GM19467 (cell line): Measurements from ENCODE around the gene NUDT16L1.
"Not testable (repeated sequence)": the region's sequence is repeated elsewhere in the genome, so short reads cannot be mapped to it uniquely, and the experiment has no call there.

Experiments
- ATAC-seq: cut with Tn5 transposase; IDR thresholded peaks from one replicate; pipeline ENCODE4 v1.9.1; 2021; ENCODE audit warnings: mild to moderate bottlenecking, moderate library complexity; ENCODE audit not compliant: unreplicated experiment

The NUDT16L1 gene

DNA sequence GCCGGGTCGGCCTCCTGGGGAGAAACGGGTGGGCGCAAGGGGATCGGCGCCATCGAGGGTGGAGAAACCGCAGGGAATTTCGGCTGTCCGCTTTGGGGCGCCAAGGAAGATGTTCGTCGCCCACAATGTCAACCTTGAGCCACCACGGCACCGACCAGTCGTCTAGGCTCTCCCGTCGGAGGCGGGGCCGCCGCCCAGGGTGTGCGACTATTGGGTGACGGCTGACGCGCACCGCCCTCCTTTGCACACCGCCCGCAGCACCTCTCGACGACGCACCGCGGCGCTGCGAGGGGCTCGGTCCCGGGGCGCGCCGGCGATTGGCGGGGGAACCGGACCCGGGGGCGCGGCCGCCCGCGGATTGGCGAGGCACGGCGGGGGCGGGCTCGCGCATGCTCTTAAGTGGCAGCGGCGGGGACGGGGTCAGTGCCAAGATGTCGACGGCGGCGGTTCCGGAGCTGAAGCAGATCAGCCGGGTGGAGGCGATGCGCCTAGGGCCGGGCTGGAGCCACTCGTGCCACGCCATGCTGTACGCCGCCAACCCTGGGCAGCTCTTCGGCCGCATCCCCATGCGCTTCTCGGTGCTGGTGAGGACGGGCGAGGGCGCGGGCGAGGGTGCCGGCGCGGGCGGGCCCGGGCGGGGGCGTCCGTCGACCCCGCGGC is at the start of gene NUDT16L1:
NUDT16L1 (plus strand) TSS at position 267 of the 660 bp plus-strand sequence; CDS start at position 432, 165 bp downstream.
- peak; percentile 91 for ATAC-seq

DNA sequence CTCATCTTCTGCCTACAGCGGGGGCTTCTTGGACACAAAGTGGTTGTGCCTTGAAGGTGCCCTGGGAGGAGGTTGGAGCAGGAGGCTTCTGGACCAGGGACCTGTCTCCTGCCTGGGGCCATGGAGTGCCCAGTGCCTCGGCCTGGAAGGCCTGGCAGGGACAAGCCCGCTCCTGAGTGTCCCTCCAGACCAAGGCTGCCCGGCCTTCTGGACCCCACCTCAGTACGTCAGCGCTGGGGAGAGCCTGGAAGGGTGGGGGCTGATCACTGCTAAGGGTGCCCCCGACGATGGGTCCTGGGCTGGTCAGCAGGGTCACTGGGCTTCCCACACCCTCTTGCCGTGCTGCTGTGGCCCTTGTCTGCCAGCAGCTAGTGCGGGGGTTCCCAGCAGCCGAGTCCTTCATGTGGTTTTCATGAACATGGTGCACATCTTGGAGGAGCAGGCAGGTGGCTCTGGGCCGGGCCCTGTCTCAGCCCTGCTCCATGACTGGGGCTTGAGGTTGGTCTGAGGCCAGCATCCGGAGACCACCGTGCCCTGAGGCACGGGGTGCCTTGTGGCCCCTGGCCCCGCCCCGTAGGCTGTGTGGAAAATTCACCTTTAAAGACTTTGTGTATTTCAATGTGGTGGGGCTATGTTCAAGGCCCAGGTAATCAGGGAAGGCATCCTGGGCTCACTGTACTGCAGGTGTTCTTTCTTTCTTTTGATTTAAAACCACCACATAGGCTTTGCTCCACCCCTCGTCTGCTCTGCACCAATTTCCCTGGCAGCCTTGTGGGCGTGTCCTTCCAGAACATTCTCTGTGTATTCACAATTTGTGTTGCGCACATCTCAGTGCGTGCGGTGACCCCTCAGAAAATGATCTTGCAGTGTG is 46.4 kb upstream of the NUDT16L1 start:
- ATAC-seq: no peak

DNA sequence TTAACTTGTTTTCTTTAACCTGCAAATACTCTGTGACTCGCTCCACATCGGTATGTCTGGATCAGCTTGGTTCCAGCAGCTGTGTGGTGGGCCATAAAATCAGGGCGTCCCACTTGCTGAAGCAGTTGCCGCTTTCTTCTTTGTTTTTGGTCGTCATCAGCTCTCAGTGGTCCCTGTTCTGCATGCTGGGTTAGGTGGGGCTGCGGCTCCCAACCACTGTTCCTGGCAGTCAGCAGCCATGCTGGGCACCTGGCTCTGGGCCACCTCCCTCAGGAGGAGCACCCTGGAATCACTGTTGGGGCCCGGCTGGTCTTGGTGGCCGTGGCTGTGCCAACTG is 45.8 kb upstream of the NUDT16L1 start:
- no peak for ATAC-seq

DNA sequence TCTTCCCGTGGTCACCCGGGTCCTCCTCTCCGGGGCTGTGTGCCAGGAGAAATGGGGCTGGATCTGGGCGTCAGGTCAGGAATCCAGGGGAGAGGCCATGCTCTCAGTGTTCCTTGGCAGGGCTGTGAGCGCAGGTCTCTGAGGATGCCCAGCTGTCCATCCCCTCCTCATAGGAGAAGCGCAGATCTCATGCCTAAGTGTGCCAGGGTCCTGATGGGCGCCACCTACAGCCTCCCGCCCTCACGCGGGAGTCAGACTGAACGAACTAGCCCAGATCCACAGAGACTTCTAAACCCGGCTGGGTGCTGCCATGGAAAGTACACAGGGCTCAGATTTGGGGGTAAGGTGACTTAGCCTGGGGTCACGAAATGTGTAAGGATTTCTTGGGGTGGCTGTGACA is 44.4 kb upstream of the NUDT16L1 start:
- ATAC-seq: no peak

DNA sequence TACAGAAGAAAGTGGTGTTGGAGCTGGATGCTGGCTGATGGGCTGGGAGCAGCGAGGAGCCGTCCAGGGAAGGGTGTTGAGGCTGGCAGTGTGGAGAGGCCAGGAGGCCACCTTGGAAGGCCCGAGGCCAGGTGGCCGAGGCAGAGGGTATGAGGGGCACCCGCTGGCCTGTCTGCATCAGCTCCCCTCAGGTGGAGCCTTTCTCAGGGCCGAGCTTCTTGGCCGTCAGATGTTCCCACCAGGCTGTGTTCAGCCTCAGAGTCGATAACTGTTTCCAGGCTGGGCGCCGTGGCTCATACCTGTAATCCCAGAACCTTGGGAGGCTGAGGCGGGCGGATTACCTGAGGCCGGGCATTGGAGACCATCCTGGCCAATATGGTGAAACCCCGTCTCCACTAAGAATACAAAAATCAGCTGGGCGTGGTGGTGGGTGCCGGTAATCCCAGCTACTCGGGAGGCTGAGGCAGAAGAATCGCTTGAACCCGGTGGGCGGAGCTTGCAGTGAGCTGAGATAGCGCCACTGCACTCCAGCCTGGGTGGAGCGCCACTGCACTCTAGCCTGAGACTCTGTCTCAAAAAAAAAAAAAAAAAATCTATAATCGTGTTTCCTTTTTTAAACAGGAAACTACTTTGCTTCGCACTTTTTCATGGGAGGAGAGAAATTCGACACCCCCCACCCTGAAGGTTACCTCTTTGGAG is 43.5 kb upstream of the NUDT16L1 start:
- ATAC-seq: no peak

DNA sequence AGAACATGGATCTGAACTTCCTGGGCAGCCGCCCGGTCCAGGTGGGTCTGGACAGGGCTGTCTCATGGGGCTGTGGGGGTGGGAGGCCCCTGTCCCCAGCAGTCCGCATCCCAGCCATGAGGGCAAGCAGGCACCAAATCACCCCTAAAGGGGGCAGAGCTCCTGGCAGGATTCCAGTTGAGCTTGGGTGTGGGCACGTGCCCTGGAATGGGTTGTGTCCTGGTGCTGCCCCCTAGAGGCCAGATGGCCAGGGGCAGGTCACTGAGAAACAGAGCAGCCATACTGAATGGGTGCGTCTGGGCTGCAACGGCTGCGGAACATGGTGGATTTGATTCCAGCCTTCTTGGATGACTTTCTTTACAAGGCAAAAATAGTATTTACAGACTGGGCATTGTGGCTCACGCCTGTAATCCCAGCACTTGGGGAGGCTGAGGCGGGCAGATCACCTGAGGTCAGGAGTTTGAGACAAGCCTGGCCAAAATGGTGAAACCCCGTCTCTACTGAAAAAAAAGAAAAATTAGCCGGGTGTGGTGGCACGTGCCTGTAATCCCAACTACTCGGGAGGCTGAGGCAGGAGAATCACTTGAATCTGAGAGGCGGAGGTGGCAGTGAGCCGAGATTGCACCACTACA is 42.8 kb upstream of the NUDT16L1 start:
- ATAC-seq: not testable (repeated sequence)

DNA sequence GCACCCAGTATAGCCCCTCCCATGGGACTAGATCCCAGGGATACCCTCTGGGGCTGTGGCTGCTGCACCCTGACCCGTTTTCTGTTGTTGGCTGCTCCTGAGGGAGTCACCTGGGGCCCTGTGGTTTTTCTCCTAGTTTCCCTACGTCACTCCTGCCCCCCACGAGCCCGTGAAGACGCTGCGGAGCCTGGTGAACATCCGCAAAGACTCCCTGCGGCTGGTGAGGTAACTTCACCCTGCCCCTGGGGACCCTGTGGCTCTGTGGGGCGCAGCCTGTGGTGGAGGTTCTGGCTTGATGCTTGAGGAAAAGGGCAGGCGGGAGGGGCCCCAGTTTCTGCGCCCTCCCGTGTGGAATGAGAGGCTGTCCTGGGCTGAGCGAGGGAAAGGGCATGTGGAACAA is 41.5 kb upstream of the NUDT16L1 start:
- ATAC-seq: no peak

DNA sequence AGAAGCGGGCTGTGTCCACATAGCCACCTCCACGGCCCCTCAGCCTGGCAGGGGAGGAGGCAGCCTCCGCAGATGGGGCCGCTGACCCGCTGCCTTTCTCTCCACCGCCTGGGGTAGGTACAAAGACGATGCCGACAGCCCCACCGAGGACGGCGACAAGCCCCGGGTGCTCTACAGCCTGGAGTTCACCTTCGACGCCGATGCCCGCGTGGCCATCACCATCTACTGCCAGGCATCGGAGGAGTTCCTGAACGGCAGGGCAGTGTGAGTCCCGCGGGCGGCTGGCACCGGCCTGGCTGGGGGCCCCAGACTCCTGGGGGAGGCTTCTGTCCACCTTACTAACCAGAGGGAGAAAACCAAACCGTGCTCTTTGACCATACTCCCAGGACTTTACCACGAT is 40.8 kb upstream of the NUDT16L1 start:
- no peak for ATAC-seq

DNA sequence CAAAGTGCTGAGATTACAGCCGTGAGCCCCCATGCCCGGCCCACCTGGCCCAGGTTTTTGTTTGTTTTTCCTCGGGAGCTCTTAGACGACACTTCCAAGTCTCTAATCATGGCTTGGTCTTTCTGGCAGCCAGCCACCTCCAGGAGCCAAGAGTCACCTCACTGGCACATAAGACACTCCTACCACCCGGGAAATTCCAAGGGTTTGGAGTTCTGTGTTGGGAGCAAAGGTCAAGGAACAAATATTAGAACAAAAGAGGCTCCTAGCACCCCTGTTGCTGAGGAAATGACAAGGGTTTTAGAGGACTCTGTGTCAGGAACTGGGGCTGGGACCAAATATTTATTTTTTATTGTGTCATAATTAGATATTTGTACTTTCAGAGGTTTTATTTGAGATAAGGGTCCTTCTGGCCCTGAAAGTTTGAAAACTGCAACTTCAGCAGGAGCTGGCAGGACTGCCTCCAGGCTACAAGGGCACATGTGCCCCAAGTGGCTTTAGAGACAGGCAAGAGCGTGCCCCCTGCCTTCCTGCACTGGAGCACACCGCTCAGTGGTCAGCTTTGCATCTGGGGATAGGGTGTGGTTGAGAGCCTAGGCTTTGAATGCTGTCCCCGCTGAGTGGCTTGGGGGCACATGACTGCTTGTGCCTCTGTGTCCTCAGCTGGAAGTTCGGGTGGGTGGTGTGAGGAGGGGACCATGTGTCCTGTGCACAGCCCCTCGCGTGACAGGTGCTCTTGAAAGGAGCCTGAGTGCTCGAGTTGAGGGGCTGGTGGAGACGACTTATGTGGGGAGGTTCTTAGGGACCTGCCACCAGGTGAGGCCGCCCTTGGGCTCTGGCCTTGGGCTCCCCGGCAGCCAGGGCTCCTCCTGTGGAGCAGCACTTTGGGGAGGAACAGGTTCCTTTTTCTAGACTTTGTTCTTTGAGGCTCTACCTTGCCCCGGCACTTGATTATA is 39.1 kb upstream of the NUDT16L1 start:
- ATAC-seq: no peak

DNA sequence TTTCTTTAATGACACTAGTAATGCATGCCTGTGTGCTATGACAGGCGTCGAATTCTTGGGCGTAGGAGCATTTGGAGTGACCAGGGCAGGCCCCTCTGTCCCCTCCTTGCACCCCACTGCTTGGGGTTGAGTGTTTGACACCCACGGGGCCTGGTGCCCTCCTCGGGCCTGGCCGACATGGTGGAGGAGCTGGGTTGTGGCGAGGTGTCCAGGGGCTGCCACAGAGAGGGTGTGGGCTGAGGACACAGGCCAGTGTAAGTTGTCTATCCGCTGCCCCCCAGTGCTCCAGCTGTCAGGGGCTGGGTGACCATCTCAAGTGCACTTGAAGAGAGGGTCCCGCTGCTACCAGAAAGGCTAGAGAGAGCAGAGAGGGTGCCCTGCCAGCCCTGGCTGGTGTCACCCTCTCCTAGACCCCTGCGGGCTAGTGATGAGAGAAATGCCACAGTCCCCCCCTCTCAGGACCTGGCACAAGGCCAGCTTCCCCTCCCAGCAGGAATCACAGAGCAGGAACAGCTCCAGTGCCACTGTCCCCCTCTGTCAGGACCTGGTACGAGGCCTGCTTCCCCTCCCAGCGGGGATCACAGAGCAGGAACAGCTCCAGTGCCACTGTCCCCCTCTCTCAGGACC is 38.3 kb upstream of the NUDT16L1 start:
- ATAC-seq: no peak

DNA sequence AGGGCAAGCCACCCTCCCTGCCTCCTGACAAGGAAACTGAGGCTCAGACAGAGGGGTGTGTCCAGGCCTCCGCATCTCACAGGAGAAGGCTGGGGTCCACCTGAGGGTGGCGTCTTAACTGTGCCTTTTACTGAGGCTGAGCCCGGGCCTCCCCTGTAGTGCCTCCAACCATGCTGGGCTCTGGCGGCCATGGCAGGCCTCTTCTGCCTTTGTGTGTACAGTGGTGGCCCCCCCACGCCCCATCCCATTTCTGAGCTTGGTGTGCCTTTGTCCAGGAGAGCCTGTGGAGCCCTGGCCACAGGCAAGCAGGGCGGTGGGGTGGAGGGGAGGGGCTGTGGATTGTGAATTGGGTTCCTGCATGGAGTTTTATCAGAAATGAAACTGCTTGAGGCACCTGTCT is 37.6 kb upstream of the NUDT16L1 start:
- ATAC-seq: no peak

DNA sequence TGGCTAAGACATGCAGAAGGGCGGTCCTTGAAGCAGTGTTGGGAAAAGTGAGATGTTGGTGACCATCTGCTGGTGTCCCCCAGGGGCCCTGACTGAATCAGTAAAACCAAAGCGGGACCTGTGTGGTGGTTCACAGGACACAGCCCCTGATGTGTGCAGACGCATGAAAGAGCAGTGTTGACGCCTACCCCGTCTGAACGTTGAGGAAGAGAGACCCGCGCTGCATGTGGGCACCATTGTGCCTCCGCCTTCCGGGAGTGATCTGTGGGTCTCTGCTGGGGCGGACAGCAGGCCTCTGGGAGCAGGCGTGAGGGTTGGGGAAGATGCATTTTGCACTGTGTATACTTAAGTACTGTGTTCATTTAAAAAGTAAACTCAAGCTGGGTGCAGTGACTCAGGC is 37.1 kb upstream of the NUDT16L1 start:
- ATAC-seq: no peak

DNA sequence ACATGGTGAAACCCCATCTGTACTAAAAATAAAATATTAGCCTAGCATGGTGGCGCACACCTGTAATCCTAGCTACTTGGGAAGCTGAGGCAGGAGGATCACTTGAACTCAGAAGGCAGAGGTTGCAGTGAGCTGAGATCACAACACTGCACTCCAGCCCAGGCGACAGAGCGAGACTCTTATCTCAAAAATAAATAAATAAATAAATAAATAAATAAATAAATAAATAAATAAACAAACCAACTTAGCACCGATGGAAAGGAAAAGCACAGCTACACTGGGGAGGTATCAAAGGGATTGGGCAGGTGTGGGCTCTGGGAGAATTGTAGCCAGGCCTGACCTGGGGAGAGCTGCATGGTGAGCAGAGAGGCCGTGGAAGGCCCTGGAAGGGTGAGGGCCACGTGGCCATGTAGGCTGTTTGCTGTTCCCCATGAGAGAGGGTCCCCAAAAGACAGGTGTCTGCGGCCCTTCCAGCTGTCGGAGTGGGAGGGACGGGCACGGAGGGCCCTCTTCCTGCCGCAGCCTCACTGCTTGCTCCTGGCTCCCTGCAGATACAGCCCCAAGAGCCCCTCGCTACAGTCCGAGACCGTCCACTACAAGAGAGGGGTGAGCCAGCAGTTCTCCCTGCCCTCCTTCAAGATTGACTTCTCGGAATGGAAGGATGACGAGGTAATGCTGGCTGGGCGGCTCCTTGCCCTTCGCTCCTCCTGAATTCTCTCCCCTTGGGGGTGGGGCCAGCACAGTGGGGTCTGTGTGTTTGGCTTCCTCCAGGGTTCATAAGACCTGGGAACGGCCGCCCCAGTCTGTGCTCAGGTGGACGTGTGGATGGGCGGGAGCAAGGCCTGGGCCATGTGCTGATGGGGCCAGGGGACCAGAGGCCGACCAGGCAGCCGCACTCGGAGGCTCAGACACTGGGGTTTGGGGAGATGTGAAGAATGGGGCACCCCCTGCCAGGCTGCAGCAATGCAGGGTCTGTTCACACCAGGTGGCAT is 36.4 kb upstream of the NUDT16L1 start:
- no peak for ATAC-seq

DNA sequence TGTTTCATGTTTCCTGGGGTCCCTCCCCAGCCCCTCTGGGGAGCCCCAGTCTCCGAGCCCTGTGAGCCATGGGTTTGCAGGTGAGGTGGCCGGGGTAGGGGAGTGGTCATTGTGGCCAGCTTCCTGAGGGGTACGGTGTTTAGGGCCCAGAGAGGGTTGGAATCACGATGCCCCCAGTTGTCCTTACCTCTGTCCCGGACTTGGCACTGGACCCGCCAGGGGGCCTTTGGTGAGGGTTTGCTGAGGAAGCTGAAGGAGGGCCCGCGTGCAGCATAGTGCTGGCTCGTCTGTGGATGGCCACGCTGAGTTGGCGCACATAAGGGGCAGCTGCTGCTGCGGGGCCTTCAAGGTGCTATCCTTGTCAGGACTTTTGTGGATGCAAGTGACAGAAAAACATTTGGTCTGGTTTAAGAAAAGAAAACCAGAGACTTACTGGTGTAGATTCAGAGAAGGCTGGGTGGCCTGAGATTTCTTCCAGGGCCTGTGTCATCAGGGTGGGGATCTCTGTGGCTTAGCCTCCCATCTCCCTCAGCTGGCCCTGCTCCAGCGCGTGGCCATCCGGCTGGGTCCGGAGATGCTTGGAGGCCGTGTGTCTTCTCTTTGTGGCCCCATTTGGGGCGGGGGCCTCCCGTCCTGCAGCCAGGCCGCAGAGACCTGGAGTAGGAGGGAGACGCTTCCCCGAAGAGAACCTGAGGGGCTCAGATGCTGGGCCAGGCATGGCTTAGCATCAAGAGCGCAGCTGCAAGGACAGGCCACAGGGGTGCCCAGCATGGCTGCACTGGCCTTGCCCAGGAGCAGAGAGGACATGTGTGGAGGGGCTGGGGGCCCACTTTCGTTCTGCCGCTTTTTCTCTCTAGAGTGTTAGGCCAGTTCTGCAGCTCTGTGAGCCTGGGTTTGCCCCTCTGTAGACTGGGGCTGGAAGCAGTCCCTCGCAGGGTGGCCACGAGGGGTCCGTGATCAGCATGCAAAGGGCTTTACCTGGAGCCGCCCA is 33.7 kb upstream of the NUDT16L1 start:
- ATAC-seq: no peak

DNA sequence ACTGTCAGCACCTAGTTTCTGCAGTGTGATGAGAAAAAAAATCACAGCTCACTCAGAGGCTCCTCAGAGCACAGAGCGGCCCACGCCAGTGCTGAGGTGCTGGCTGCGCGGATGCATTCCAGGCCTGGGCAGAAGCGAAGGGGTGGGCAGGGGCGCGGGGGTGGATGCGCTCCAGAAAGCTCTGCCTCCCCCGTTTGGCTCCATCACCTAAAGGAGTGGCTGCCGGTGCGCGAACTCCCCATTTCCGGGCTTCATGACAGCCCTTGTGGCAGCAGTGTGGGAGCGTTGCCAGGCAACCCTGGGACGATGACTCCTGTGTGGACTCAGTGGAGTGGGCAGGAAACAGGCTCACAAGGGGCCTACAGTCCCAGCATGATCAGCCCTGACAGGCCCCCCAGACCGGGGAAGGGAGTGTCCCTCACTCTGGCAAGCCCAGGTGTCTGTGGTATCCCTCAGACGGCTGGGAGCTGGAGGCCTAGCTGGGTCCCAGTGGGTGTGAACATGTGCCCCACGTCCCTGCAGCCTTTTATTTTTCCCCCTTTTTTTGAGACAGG is 32.8 kb upstream of the NUDT16L1 start:
- no peak for ATAC-seq

DNA sequence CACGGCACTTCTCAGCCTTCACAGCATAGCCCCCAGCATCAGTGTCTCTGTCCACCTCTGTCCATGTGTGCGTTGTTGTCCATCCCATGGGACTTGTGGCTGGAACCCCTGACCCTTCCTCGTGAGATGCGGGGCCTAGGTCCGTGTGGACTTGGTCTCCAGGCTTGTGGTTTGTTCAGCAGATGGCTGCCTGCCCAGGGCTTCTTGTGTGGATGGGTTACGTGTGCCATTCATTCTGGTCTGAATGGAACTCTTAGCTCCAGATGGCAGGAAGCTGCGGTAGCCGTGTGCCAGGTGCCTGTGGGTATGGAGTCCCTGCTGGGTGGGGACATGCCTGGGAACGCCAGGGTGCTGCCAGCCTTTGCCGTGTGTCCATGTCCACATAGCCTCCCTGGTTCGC is 31.7 kb upstream of the NUDT16L1 start:
- no peak for ATAC-seq

DNA sequence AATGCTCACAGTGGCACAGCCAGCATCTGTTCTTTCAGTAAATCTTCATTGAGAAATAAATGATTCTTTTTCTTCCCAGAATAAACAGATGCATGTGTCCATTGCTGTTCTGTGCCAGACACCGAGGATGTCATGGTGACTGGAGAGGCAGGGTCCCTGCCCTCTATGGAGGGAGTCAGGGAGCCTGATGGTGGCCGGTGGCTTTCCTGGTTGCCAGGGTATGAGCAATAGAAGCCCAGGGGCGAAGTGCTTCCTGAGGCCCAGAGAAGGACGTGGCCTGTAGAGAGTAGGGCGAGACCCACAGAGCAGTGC is 29.9 kb upstream of the NUDT16L1 start:
- no peak for ATAC-seq
